CD4-positive, alpha-beta T cell treated with Interleukin-4 for 1 hour (primary cell): Measurements from ENCODE around the gene ZNF423.

ENCODE experiments used
- DNase-seq, 2 donors: peaks; one replicate each; pipeline ENCODE4 v3.0.0-alpha.2; 2020 to 2022

Gene ZNF423

DNA sequence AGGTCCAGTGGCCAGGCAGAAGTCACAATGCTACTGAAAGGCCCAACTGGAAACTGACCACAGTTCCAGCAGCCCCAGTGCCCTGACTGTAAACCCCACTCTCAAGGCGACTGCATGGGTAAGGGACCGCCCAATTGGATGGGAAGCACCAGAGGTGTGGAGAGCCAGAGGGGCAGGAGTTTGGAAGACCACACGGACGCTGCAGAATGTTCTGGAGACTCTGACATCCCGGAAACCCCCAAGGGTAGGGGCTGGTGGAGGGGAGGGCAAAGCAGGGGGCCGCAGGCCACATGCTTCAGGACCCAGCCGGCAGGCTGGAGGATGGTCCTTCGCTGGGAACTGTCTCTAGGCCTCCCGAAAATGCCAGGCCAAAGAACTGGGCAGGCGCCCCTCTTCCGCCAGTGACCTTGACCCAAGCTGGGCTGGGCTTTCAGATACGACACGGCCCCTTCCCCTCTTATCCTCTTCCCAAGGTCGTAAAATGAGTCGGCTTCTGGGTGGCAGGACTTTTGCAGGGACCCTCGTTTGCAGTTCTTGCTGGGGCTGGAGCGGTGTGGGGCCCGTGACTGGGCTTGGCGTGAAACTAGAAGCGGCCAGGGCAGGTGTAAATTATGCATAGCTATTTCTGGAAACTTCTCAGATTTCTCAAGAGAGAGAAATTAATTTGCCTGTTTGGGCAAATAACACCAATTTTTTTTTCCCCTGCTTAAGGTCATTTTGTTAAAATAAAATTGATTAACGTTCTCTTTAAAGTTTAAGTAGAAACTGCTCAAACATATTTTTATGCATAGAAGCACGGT is 372.1 kb downstream of the ZNF423 start:
- DNase-seq: no peak

DNA sequence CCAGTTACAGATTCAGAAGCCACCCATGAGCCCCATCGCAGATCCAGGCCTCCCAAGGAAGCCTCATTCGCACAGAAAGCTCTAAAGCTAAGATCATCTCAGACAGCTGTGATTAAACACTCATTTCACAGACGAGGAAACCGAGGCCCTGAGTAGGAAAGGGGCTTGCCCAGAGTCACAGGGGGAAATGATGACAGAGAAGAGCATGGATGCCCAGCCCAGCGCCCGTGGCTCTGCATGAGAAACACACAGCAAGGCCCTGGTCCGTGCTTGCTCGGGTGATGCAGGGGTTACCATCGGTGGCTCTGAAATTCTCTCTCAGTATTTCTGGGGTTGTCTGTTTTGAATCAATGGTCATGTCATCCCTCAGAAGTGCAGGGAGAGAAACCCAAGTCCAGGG is 372.7 kb downstream of the ZNF423 start:
- no peak for DNase-seq

DNA sequence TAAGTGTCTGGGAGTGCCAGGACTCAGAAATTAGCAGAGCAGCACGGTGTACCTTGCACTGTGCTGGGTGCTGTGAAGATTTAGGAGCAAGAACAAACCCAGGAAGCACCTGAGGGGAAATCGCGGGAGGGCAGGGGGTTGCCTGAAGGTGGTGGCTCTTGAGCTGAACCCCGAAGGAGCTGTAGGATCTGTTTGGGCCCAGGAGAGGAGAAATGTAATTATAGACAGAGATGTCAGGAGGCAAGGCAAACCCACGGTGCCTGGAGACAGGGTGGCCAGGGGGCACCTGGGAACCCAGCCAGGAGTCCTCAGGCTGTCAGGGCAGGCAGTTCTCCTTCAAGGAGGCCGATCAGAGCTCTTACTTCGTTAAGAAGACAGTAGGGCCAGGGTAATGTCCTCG is 373.2 kb downstream of the ZNF423 start:
- DNase-seq: no peak

DNA sequence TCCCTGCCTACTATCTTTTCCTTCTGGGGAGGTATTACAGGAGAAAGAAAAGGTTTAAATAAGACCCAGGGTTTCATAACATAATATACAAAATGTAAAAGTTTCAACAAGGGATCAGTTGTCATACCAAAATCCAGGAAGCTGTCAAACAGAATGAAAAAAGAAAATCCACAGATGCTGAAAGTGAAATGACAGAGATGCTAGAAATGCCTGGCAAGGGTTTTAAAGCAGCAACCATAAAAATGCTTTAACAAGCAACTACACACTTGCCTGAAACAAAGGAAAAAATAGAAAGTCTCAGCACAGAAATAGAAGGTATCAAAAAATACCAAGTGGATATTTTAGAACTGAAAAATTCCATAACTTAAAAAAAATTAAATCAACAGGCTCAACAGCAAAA is 377.3 kb downstream of the ZNF423 start:
- DNase-seq: no peak

DNA sequence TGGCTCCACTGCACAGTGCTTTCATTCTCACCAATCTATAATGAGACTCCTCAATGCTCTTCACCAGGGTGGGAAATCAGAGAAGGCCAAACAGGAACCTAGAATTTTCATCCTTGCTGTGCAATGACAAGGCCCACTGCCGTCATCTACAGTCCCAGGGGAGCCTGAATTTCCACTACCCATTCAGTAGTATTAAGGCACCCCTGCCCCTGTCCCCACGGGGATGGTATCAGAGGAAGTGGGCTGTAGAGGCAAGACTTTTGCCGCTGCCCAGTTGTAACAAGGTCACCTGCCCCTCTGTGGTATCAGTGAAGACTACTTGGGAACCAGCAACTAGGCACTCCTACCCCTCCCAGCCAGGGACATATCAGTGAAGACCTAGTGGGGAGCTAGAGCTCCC is 377.8 kb downstream of the ZNF423 start:
- no peak for DNase-seq

DNA sequence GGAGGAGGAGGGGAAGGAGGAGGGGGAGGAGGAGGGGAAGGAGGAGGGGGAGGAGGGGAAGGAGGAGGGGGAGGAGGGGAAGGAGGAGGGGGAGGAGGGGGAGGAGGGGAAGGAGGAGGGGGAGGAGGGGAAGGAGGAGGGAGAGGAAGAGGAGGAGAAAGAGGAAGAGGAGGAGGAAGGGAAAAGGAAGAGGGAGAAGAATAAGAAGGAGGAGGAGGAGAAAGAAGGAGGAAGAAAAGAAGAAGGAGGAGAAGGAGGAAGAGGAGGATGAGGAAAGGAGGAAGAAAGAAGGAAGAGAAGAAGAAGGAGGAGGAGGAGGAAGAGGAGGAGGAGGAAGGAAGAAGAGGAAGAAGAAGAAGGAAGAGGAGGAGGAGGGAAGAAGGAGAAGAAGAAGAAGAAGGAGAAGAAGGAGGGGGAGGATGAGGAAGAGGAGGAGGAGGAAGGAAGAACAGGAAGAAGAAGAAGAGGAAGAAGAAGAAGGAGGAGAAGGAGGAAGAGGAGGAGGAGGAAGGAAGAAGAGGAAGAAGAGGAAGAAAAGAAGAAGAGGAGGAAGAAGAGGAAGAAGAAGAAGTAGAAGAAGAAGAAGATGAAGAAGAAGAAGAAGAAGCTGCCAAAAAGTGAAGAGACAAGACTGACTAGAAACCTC is 378.5 kb downstream of the ZNF423 start:
- DNase-seq: no peak

DNA sequence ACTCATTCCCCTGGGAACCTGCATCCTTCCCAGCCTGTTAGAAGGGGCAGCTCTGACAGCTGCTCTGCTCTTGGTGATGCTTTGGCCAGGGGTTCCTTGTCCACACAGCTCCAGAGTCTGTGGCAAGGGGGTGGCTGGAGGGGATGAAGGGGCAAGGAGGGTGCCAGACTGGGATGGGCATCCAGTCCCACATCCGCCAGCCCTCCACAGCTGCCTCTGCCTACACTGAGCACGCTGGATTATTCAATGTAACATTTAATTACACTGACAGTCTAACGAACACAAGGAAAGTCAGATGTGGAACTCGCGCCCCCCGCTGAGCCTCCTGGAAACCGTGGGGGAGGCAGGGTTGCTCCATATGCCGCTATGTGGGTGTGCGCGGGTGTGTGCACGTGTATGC is 381.2 kb downstream of the ZNF423 start:
- DNase-seq: no peak

DNA sequence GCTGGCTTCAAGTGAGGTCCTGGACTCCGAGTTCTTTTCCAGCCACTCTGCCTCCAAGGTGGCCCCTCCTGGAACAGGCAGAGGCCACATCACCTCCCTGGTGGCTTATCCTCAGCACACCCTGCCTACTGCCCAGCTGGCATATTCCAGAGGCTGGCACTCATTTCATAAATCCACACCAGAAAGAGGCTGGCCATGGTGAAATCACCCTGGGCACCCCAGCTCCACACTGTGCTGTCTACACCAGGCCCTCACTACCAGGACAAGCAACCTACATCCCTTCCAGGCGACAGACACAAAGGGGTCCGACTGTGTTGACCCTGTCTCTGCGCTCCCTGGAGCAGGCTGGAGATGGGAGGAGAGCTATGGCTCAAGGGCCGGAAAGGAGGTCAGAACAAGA is 382.1 kb downstream of the ZNF423 start:
- DNase-seq: no peak

DNA sequence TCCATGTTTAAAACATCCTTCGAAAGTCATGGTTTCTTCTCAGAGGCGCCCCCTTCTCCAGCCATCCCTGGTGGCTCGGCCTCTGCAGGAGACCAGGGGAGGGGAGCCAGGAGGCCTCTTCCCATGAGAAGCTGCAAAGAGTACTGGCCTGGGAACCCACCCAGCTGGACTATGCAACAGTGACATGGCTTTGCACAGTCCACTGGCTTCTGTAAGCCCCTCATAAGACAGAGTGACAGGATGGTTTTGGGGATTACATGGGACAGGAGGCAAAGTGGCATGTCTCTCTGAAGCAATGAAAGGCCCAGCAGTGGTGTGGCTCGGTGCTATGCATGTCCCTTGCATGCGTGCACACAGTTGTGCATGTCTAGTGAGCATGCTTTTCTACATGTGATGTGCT is 382.8 kb downstream of the ZNF423 start:
- no peak for DNase-seq

DNA sequence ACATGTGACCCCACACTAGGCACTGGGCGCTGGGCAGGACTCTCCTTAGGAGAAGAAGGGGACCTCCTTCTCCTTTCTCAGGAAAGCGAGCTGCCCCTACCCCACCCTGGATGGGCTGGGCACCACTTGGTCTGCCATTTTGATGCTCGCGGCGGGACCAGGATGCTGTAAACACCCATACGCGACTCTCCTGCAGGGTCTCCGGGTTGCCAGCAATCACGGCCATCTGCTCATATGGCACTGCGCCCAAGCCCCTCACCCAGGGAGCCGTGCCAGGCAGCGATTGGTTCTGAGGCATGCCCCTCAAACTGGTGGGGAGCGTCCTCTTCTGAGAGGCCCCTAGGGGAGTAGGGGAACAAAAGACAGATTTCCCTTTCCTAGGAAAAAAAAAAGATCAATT is 383.3 kb downstream of the ZNF423 start:
- no peak for DNase-seq

DNA sequence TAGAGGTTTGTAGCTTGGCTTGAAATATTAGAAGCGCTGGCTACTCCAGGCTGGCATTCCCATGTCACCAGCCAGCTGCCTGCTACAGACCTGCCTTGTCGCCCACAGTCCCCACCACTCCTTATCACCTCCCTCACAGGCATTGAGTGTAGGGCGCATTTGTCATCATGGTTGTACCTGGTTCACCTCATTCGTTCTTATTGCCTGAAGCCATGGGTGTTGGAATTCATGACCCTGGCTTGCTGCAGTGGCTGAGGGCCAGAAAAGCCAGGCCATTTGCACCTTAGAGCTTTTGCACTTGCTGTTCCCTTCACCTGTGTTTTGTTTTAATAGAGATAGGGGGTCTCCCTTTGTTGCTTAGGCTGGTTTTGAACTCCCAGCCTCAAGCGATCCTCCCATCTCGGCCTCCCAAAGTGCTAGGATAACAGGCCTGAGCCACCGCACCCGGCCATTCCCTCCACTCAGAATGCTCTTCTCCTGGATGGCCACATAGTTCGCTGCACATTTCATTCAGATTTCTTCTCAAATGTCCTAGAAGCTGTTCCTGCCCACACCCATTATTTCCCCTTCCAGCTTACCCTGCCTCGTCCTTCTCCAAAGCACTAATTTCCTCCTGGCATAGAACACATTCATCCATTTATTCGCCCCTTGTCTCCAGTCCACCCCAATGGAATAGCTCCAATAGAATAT is 384.7 kb downstream of the ZNF423 start:
- DNase-seq: no peak

DNA sequence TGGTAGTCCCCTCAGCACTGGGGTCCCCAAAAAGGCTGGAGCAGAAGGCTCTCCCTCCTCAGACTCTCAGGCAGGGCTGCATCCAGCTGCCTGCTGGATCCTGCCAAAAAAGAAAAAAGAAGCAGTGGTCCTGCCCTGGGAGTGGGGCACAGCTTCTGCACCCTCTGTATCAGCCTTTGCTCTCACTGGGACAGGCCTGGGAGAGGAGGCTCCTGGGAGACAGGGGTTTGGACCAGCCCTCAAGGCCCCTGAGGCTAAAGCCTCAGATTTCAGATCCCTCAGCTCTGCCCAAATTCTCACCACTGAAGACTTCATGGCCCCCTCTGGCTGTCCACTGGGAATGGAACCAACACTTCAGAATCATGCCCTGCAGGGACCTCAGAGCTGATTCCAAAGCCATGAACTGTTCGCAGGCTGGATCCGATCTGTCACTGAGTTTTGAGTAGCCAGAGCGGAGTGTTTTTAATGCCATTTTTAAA is 385.4 kb downstream of the ZNF423 start:
- no peak for DNase-seq

DNA sequence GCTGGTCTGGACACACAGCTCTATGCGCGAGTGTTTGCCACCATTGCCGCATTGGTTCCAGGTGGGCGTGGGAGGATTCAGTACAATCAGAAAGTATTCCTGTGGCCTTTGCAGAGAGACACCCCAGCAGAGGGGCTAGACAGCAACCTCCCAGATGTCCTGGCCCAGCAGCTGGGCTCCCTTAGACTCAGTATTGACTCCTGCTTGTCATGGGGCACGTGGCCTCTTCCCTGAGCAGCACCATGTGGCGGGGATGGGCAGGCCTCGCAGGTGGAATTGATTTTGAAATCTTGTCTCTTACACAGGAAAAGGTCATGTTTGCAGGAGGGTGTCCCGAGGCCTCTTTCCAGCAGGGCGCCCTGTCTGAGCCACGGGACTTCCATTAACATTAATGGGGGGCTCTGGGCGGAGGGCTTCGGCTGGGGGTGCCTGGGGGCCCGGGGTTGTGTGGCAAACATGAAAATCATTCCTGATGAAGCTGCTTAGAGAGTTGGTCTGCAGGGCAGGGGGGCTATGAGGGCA is 385.9 kb downstream of the ZNF423 start:
- DNase-seq: no peak

DNA sequence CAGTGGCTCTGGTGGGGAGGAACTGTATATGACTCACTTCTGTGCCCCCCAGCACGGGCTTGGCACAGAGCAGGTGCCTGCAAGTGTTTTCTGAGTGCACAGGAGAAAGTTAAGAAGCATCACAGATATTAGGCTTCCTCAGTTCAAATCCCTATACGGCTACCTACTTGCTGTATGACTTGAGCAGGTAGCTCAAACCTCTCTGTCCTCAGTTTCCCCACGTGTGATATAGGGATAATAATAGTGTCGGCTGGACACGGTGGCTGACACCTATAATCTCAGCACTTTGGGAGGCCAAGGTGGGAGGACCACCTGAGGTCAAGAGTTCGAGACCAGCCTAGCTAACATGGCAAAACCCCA is 386.6 kb downstream of the ZNF423 start:
- DNase-seq: no peak

DNA sequence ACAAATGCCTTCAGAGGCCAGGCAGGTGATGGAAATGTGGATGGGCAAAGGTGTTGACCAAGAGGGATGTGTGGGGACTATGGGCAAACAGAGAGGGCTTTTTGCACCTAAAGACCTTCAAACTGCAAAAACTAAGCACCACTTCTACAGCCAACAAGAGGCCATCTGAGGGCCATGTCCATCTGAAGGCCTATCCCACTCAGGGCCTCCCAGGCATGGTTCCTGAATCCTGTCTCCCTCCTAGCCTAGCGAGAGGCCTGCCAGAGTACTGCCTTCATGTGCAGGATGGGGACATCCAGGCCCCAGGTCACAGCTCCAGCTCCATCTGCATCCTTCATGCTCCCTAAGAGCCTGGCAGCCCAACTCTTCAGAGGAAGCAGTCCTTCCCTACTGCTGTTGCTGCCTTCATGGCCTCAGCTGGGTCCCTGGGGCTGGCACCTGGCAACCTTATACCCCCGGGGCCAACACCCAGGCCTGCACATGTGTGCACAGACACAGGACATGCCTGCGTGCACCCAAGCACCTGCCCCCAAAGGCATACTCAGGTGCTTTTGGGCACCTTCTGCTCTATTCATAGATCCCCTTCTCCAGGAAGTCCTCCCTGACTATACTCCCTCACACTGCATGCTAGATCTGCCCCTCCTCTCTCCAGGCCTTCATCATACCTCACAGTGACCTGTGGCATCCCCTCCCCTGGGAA is 387.2 kb downstream of the ZNF423 start:
- DNase-seq: no peak

DNA sequence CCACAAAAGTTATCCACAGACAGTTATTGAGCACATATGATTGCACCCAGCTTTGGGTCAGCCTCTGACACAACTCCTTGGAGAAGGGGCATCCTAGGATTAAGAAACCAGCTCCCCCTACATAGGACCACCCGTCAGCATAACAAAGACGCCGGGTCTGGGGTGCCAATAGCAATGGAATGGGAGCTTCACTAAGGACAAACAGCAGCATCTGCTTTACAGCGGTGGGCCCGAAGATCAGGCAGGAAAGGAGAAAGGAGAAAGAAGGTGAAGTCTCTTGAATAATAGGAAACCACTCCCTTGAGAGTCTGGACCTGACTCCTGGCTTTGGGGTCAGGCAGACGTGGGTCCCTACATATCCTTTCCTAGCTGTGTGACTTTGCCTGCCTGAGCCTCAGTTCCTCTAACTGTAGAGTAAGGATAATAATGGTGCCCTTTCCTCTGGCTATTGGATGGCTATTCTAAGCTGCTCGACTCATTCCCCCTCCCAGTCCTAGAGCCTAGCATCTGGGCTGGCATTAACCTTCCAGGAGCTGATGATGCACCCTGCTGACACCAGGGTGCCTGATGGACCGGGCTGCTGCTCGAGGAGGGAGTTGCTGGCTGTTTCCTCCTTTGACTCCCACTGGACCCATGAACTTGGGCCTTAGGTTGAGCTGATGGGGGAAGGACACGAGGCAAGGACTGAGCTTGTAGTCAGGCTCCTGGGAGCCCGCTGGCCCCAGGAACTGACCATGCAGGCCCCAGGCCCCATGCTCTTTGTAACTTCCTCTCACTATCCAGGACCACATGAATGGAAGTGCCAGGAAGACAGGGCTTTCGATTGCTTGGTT is 388.2 kb downstream of the ZNF423 start:
- no peak for DNase-seq

DNA sequence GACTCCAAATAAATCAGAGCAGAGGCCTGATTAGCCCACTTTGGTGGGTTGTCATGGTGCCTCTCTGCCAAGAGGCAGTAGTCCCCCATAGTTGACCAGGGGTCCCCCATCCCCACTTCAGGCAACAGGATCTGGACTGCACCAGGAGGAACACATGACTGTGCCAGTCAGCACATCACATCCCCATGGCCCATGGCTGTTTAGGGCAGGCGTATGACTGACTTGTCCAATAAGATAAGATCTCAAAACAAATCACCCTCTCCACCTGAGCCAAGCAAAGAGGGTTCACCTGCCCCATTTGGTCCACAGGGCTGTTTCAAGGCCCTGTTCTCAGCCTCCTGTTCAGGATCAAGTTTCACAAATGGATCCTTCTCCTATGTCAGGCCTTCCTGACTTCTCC is 389.0 kb downstream of the ZNF423 start:
- no peak for DNase-seq

DNA sequence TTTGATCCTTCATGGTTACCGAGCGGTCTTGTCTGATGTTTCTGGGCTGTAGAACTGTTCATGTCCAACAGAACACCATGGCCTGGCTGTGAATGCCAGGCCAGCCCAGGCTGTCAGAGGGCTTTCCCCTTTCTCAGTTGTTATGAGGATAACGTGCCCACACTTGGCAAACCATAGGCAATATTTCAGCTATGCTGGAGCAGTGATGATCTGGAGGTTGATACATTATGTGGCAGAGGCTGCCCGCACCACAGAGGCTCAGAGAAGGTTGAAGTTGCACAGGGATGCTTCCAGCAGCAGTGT is 389.4 kb downstream of the ZNF423 start:
- DNase-seq: no peak

DNA sequence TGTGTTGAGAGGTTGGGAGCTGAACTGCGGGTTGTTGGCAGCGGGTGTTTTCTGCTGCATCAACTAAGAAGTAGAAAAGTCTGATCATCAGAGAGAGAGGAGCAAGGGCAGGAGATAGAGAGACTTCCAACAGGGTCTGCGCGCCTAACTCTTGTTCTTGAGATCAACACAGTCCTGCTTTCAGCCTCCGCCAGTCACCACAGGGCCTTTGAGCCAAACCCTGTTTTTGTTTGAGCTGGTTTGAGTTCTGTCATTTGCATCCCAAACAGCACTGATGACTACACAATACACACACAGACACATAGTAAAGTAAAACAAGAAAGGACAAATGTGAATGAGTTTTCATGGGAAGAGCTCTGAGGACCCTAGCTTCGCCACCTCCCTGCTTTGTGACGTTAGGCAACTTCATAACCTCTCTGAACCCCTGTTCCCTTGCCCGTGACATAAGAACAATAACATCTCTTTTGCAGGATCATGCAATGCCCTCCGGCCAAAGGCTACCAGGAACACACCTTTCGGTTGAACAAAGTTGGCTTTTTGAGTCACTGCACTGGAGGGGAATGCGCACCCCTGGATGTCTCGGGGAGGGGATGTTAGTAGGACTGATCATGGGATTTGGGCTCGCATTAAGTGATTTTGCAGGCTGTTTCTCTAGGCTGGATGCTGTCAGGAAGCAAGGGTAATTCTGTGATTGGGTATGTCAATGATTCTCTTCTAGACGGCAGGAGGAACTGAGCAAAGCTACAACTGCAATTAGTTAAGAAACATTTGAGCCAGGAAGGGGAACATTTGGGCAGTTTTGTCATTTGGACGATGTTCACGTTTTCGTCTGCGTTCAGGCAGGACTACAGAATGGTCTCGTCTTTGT is 390.0 kb downstream of the ZNF423 start:
- no peak for DNase-seq

DNA sequence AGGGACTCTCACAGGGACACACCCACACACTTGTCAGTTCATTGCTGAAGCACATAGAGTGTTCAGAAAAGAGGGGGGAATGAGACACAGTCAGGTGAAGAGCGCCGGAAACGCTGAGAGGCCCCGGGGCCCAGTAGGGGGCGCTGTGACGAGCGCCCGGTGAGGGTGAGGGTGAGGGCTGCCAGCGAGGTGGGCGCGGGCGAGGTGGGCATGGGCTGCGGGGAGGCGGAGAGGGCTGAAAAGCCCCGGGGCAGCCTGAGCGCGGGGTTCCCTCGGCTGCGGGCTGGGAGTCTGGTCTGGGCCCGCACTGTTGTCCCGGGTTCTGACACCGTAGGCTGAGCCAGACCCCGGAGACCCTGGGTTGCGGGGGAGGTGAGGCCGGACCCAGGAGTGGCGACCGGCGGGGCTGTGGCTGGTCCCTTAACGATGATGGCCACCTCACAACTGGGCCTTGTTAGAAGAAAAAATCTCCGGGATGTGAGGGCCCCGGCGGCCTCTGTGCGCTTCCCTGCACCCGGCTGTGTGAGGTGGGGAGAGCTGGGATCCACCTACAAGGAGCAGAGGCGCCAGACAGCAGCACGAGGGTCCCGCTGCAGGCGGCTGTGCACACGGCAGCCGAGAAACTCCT is 390.9 kb downstream of the ZNF423 start:
- DNase-seq: no peak

DNA sequence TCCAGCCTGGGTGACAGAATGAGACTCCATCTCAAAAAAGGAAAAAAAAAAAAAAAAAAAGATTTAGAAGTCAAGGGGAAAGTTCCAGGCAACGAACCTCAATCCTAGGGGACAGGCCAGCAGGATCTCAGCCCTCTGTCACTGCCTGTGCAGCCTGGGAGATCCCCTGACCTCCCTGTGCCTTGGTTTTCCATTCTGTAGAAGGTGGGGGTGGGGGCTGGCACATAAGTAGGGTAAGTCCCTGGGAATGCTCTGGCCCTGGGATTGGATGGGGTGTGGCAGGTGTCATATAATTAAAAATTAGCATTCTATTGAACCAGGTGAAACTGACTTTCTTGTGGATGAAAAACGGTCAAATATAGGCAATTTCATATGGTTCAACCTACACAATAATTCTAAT is 391.8 kb downstream of the ZNF423 start:
- DNase-seq: no peak
